ENCODE measurements around the gene ACY1. TPM values are rescaled to one million over a fixed set of nuclear protein-coding genes. Genes with fewer than 3 reads are reported as not detected.

The ACY1 gene
- total RNA-seq, 1 experiment from 2014 or later, result 50.3 TPM

DNA sequence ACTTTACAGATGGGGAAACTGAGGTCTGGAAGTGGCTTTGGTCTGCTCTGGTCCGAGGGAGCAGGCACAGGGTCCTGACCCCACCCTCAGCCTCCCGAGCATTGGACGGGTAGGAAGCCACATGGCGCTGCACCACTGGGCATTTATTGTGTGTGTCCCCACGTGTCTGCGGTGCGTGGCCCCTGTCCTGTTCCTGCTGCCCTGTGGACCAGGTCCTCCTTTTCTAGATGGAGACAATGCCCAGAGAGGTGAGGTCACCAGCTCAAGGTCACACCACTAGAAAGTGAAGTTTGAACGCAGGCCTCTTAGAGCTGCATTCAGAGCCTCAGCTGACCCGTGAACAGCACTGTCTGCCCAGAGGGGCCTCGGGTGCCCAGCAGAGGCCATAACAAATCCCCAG, 46.2 kb downstream of the ACY1 start:
- CTCF ChIA-PET, result no interaction called here
- Histone ChIP-seq H3K4me1 (ENCODE audit: control insufficient read depth, insufficient read depth, low read length) (no peaks in the 10 kb centered on the region), H3K9me3 (ENCODE audit: control insufficient read depth, insufficient read depth, low read depth, low read length) (no peaks in the 10 kb centered on the region), H3K4me3 (ENCODE audit: low read depth in 2 of 2, low read length in 2 of 2) (no peak overlapping the region), H3K27me3 (ENCODE audit: control insufficient read depth, insufficient read depth, low read length) (no peaks in the 10 kb centered on the region), H3K36me3 (ENCODE audit: control insufficient read depth, insufficient read depth, low read length) (no peaks in the 10 kb centered on the region), H3K27ac (ENCODE audit: low read length) (no peak overlapping the region)
- POLR2A ChIA-PET, result no interaction called here
- BruUV-seq (replicated peaks), result no TSS peak
- TF ChIP-seq, protein P1, sequence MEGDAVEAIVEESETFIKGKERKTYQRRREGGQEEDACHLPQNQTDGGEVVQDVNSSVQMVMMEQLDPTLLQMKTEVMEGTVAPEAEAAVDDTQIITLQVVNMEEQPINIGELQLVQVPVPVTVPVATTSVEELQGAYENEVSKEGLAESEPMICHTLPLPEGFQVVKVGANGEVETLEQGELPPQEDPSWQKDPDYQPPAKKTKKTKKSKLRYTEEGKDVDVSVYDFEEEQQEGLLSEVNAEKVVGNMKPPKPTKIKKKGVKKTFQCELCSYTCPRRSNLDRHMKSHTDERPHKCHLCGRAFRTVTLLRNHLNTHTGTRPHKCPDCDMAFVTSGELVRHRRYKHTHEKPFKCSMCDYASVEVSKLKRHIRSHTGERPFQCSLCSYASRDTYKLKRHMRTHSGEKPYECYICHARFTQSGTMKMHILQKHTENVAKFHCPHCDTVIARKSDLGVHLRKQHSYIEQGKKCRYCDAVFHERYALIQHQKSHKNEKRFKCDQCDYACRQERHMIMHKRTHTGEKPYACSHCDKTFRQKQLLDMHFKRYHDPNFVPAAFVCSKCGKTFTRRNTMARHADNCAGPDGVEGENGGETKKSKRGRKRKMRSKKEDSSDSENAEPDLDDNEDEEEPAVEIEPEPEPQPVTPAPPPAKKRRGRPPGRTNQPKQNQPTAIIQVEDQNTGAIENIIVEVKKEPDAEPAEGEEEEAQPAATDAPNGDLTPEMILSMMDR (IDR thresholded peaks at IDR 0.05), result no peak
- TF ChIP-seq POLR2AphosphoS5 (IDR thresholded peaks at IDR 0.05; ENCODE audit: low read depth, low read length) (no peak), SIN3A (IDR thresholded peaks at IDR 0.05; ENCODE audit: borderline replicate concordance, insufficient read depth, low read depth, low read length) (no peak), TCF7L2 (IDR thresholded peaks at IDR 0.05; ENCODE audit: low read depth, low read length) (no peak)
- TF ChIP-seq, protein P2, sequence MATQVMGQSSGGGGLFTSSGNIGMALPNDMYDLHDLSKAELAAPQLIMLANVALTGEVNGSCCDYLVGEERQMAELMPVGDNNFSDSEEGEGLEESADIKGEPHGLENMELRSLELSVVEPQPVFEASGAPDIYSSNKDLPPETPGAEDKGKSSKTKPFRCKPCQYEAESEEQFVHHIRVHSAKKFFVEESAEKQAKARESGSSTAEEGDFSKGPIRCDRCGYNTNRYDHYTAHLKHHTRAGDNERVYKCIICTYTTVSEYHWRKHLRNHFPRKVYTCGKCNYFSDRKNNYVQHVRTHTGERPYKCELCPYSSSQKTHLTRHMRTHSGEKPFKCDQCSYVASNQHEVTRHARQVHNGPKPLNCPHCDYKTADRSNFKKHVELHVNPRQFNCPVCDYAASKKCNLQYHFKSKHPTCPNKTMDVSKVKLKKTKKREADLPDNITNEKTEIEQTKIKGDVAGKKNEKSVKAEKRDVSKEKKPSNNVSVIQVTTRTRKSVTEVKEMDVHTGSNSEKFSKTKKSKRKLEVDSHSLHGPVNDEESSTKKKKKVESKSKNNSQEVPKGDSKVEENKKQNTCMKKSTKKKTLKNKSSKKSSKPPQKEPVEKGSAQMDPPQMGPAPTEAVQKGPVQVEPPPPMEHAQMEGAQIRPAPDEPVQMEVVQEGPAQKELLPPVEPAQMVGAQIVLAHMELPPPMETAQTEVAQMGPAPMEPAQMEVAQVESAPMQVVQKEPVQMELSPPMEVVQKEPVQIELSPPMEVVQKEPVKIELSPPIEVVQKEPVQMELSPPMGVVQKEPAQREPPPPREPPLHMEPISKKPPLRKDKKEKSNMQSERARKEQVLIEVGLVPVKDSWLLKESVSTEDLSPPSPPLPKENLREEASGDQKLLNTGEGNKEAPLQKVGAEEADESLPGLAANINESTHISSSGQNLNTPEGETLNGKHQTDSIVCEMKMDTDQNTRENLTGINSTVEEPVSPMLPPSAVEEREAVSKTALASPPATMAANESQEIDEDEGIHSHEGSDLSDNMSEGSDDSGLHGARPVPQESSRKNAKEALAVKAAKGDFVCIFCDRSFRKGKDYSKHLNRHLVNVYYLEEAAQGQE (IDR thresholded peaks at IDR 0.05; ENCODE audit: insufficient read depth in 1 of 2, low read depth in 2 of 2, low read length in 1 of 2), result no peak
- intact Hi-C loops (cut with micrococcal nuclease; ENCODE audit: unreplicated experiment), result no loop called here
- DNase-seq (ENCODE audit: low read depth, low spot score) (no peak), ATAC-seq (no peak)
- in situ Hi-C loops (cut with HindIII; ENCODE audit: low pct_unique_long_range_greater_than_20kb, low sequenced_read_pairs), result no loop called here

DNA sequence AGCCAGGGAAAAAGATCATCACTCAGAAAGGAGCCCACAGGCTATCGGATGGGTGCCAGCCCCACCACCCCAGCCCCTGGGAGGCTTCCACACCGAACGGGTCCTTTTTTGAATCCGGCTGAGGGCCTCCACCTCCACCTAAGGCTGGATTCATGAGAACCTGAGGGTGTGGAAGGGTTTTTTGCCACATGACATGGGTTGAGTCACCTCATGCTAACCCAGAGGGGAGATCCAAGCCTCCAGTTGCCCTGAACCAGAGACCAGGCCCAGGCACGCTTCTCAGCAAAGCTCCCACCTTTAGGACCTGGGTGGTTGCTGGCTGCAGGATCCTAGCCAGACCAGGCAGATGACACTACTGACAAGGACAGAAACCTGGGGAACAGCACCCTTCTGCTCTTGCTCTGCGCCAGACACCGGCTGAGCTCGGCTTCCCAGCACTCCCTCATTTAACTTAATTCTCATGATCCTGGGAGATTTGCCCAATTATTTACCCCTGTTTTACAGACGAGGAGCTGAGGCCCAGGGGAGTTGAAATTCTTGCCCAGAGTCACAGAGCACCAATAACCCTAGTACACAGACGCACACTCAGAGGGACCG, 47.5 kb downstream of the ACY1 start:
- H3K9me3 ChIP-seq (ENCODE audit: control insufficient read depth, insufficient read depth, low read depth, low read length), result no peaks in the 10 kb centered on the region
- intact Hi-C loops (cut with micrococcal nuclease; ENCODE audit: unreplicated experiment) (no loop called here), in situ Hi-C loops (cut with HindIII; ENCODE audit: low pct_unique_long_range_greater_than_20kb, low sequenced_read_pairs) (no loop called here)
- POLR2A ChIA-PET, result no interaction called here
- TF ChIP-seq TCF7L2 (IDR thresholded peaks at IDR 0.05; ENCODE audit: low read depth, low read length), result no peak
- TF ChIP-seq POLR2AphosphoS5 (IDR thresholded peaks at IDR 0.05; ENCODE audit: low read depth, low read length), result no peak
- TF ChIP-seq, protein P1 (IDR thresholded peaks at IDR 0.05), result no peak
- no peak for TF ChIP-seq SIN3A (IDR thresholded peaks at IDR 0.05; ENCODE audit: borderline replicate concordance, insufficient read depth, low read depth, low read length)
- TF ChIP-seq, protein P2 (IDR thresholded peaks at IDR 0.05; ENCODE audit: insufficient read depth in 1 of 2, low read depth in 2 of 2, low read length in 1 of 2), result no peak
- no peaks in the 10 kb centered on the region for H3K4me1 ChIP-seq (ENCODE audit: control insufficient read depth, insufficient read depth, low read length)
- no peaks in the 10 kb centered on the region for H3K27me3 ChIP-seq (ENCODE audit: control insufficient read depth, insufficient read depth, low read length)
- BruUV-seq (replicated peaks), result no TSS peak
- ATAC-seq (no peak), DNase-seq (ENCODE audit: low read depth, low spot score) (no peak)
- H3K27ac ChIP-seq (ENCODE audit: low read length), result no peak overlapping the region
- no peaks in the 10 kb centered on the region for H3K36me3 ChIP-seq (ENCODE audit: control insufficient read depth, insufficient read depth, low read length)
- CTCF ChIA-PET, result no interaction called here
- H3K4me3 ChIP-seq (ENCODE audit: low read depth in 2 of 2, low read length in 2 of 2), result no peak overlapping the region

Measured in Panc1 (cell line).